Ureter (tissue), 1 donor: ENCODE results near the gene CYP8B1. TPM values are rescaled to one million over a fixed set of nuclear protein-coding genes. Genes with fewer than 3 reads are reported as not detected.

ENCODE experiments used
- DNase-seq: peaks from one replicate; pipeline ENCODE4 v3.0.0-alpha.2; 2020; ENCODE audit warnings: low spot score
- total RNA-seq: library from RNA; stranded (reverse); gene quantifications from one replicate; pipeline ENCODE4 v1.2.4, GENCODE V29; 2023
- donor health status: DM: yes; HTN: yes; CAD: no.

The CYP8B1 gene
- total RNA-seq, 1 donor from 2014 or later: not detected

DNA sequence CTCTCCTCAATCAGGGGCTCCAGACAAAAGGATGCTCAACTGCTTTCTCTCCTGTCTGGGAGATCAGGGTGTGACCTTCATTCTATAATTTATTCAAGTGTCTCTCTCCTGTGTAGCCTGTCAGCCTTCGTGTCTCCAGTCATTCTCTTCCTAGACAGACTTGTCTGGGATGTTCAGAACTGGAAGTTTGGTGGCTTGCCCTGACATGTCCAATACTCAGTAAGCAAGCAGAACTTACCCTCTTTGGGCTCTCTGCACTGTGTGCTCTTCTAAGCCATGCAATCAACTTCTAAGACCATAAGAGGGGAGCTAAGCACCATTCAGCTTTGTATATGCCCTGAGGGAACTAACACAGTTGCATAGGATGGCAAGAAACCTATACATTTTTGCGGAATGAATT lies 52.3 kb downstream of the CYP8B1 start:
- DNase-seq: no peak

DNA sequence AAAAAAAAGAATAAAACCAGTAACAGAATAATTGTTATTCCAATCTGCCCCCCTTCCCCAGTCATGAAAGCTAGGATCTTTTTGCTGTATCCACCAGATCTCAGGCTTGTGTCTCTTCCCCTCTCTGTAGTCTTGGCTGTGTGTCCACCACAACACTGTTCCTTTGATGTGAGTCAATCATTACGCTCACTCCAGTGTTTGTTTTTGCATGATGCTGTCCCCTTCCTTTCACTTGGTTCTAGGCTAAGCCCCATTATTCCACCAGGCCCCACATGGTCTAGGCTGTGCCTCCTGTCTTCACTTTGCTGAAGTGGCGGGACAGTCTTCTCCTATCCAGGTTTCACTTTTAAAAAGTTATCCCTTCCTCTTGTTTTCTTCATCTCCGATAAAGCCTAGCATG lies 52.9 kb downstream of the CYP8B1 start:
- no peak for DNase-seq

Other genes with a start within 250 kb of the CYP8B1 start
- gene ZBTB47, start 222.2 kb downstream of the CYP8B1 start, total RNA-seq: 32.1 TPM
- gene KLHL40, start 190.3 kb downstream of the CYP8B1 start, total RNA-seq: not detected
- gene HHATL, start 173.1 kb downstream of the CYP8B1 start, total RNA-seq: 0.73 TPM
- gene CCDC13, start 102.6 kb downstream of the CYP8B1 start, total RNA-seq: 1.2 TPM
- 182 TPM for gene HIGD1A, start 71.4 kb downstream of the CYP8B1 start, total RNA-seq
- gene ACKR2, start 66.4 kb downstream of the CYP8B1 start, total RNA-seq: 17.2 TPM
- gene ZNF662, start 30.3 kb upstream of the CYP8B1 start, total RNA-seq: 45.1 TPM
- 14.6 TPM for gene GASK1A, start 103.4 kb upstream of the CYP8B1 start, total RNA-seq
- 9.2 TPM for gene POMGNT2, start 230.2 kb upstream of the CYP8B1 start, total RNA-seq